Stimulated activated CD8-positive, alpha-beta memory T cell treated with anti-CD3 and anti-CD28 coated beads, Interleukin-4, amount 100 ng/mL, for 48 hours (primary cell): ENCODE measurements around the gene ITSN2.
A peak's percentile ranks its signal among the peaks of the same experiment; 100 is the strongest.

Experiments
- DNase-seq: peaks from one replicate; pipeline ENCODE4 v3.0.0-alpha.2; 2020

Gene ITSN2

DNA sequence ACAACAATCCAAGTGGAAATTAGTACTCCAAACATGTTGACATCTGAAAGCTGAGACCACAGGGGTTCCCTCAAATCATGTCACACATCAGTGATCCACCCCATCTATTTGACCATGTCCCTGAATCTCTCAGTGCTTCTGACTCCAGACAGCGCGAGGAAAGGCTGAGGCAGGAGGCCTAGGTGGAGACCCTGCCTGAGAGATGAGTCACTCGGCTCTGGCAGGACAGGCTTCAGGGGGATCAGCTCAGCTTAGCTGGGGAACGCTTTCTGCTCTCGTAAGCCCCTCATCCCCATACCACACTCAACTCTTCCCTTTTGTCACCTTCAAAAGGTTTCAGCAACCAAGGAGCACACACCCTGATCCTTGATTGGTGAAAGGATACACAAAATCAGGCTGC, 191.3 kb downstream of the ITSN2 start:
- DNase-seq = no peak

DNA sequence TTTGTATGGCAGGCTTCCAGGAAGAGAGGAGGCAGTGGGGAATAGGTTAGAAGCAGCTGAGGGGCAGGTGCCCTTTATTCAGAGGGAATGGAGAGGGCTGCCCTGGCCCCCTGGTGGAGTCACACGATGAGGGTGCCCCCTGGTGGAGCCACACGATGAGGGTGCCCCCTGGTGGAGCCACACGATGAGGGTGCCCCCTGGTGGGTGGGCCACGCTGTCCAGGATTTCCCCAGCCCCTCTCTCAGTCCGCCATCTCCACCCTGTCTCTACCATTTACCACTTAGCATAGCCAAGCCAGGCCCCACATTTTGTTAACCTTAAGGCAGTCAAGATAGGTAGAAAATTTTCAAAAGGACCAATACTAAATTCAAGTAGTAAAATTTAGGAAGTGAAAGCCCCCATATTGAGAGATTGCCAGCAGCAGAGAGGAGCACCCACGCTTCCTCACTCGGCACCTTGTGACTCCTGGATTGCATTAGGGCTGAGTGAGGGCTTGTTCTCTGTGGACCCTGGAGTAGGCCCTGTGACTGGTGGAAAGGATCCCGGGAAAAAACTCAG, 195.8 kb downstream of the ITSN2 start:
- peak; percentile 75 for DNase-seq

DNA sequence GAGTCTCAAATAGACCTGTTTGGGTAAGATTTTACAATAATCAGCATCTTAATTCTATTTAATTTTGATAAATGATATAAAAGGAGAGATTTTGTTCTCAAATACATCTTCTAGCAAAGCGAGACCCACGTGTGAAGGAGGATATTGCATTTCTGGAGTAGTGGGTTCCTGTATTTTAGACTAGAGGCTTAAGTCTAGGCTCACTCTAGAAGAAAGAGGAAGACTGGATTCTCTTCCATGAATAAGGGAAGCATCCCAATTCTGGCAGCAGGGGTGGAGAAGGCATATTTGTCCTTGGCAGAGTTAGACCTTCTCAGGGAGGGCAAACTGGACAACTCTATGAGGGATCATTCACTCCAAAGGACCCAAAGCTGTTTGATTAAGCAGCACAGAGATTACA, 196.7 kb downstream of the ITSN2 start:
- DNase-seq = no peak

DNA sequence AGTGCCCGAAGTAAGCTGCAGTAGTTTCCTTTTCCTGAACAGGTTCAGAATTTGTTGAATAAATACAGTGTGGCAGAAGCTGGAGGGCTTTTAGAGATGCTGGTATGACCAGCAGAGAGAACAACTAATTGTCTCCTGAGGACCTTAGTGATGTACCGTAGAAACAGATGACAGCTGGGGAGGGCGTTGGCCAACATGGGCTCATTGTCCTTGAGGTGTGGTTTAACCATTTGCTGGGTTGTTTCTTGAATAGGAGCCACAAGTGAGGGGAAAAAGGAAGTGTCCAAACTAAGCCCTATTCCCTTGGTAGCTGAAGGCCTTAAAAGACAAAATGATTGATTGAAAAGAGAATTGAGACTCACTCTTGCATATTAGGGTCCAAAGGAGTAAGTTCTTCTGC, 197.2 kb downstream of the ITSN2 start:
- no peak for DNase-seq

DNA sequence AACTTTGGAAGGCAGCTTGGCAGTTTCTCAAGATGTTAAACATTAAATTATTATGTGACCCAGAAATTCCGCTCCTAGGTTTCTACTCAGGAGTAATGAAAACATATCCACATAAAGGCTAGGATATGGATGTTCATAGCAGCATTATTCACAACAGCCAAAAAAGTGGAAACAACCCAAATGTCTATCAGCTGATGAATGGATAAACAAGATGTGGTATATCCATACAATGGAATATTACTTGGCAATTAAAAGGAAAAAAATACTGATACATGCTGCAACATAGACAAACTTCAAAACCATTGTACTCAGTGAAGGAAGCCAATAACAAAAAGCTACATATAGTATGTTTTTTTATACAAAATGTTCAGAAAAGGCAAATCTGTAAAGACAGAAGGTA, 197.8 kb downstream of the ITSN2 start:
- no peak for DNase-seq

DNA sequence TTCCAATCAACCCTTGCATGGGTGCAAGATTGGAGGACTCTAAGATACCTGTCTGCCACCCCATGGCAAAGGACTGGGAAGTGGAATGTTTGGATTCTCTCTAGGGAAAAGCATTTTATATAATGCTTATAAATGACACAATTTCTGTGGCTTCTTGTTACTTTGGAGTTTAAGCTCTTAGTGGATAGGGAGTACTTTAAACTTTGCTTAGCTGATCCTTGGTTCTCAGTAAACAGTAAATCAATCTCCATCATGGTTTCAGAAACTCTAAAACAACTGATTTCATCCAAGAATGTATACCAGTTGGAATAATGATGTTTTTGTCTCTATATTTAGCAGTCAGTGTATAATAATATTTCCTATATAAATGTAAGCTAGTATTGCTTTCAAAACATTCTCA, 199.6 kb downstream of the ITSN2 start:
- no peak for DNase-seq

DNA sequence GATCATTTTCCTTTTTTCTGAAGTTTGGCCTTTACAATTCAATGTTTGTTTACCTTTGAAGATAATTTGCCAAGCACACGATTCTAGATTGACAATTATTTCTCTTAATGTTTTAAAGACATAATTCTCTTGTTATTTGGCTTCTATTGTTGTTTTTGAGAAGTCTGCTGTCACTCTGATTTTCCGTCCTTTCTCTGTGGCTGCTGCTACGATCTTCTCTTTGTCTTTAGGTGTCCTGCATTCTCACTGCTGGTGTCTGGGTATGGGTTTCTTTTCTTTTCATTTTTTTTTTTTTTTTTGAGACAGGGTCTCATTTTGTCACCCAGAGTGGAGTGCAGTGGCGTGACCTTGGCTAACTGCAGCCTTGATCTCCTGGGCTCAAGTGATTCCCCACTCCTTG, 200.6 kb downstream of the ITSN2 start:
- no peak for DNase-seq

DNA sequence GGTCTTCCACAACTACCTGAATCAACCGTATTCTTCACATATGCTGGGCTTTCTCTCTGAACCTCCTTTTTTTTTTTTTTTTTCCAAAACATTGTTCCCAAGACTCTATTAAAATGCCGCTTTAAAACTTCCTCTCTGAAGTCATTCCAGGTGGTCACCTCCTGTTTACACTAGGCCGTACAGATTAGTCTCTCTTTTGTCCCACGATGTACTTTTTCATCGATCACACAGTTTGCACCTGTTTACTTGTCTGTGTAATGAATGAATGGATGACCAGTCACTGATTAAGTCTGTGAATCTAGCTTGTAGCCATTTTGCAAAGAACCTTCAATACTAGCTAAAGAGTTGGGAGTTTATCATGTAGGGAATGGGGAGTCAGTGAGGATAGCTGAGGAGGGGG, 202.2 kb downstream of the ITSN2 start:
- DNase-seq = no peak

DNA sequence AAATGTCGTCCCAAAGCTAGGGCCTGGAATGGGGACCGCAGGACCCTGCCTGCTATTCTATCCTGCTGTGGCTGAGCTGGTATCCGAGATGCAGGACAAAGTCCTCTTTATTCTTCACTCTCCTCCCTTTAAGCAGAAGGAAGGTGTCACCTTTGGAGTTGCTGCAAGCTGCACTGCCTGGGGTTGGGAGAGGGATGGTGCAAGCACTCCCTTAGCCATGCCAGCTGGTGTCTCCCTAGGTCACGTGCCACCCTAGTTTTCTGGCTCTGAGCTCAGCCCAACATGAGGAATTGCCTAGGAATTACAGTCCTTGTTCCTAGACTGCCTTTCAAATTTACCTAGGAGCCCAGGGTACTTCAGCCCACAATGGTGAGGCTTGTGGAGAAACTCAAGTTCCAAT, 206.9 kb downstream of the ITSN2 start:
- no peak for DNase-seq
